Activated CD4-positive, alpha-beta T cell treated with anti-CD3 and anti-CD28 coated beads, Interleukin-2, amount 10 ng/mL, durations not matched to agents 7 days and 5 days (primary cell): ENCODE data around the gene SPPL2A. TPM values are rescaled to one million over a fixed set of nuclear protein-coding genes. Genes with fewer than 3 reads are reported as not detected.

Experiments
- CTCF ChIA-PET: fragments of 350-600 bp; sonication (Branson Sonifier 250); formaldehyde crosslinking; loops from one replicate; lab custom pipeline; 2021; ENCODE audit warnings: antibody characterized with exemption; lab: Charles Lee
- POLR2A ChIA-PET: fragments of 350-600 bp; sonication (Branson Sonifier 250); formaldehyde crosslinking; loops from one replicate; lab custom pipeline; 2021; ENCODE audit warnings: antibody characterized with exemption; lab: Charles Lee
- DNase-seq: peaks from one replicate; pipeline ENCODE4 v3.0.0-alpha.2; 2020
- H3K27ac Mint-ChIP-seq: one replicate; pipeline ENCODE4 v1.8.0; 2021; ENCODE audit warnings: mild to moderate bottlenecking, moderate library complexity, mixed read lengths
- H3K27me3 Mint-ChIP-seq: one replicate; pipeline ENCODE4 v1.8.0; 2021; ENCODE audit warnings: mixed read lengths
- H3K36me3 Mint-ChIP-seq: one replicate; pipeline ENCODE4 v1.8.0; 2021; ENCODE audit warnings: low read depth, mixed read lengths
- H3K4me1 Mint-ChIP-seq: one replicate; pipeline ENCODE4 v1.8.0; 2021; ENCODE audit warnings: mixed read lengths
- H3K4me3 Mint-ChIP-seq: one replicate; pipeline ENCODE4 v1.8.0; 2021; ENCODE audit warnings: mild to moderate bottlenecking, moderate library complexity, mixed read lengths
- H3K9me3 Mint-ChIP-seq: one replicate; pipeline ENCODE4 v1.8.0; 2021; ENCODE audit warnings: mixed read lengths
- total RNA-seq, 2 experiments: library from RNA; stranded (reverse); gene quantifications; one replicate each; pipeline ENCODE4 v1.2.3, GENCODE V29; 2021

Gene SPPL2A
- total RNA-seq, 2 experiments from 2014 or later, result 80.0 to 85.2 TPM

DNA sequence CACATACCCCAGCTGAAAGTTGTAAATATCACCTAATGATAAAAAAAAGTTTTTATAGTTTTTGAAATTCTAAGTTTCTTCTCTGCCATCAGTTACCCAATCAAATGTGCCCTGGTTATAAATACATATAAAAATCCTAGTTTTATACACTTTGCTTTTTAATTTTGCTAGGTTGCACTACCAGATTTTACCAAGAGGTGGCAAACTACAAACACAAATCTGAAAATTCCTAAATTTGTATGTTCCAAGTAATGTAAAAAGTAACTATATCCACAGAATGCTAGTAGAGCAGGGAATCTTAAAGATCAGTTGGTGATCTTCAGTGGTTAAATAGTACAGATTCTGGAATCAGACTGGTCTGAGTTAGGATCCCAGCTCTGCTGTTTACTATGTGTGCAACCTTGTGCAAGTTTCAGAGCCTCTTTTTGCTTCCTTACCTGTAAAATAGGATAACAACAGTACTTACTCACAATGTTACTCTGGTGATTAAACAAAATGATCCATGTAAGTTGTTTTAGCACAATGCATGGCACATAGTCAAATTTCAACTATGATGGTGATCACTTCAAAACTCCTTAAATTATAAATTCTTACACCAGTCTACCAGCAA, 89.9 kb downstream of the SPPL2A start:
- no peak overlapping the region for H3K27ac Mint-ChIP-seq

DNA sequence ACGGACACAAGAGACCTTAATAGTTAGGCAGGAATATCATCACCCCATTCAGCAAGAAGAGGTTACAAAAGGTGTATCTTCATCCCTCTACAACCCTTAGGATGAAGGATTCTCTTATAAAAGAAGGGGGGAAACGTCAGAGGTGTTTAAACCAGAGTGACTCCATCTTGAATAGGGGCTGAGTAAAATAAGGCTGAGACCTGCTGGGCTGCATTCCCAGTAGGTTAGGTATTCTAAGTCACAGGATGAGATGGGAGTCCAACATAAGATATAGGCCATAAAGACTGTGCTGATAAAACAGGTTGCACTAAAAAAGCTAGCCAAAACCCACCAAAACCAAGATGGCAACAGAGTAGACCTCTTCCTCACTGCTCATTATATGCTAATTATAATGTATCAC, 95.4 kb downstream of the SPPL2A start:
- no peak overlapping the region for H3K27ac Mint-ChIP-seq
- H3K36me3 Mint-ChIP-seq, result peaks cover 18% of the 10 kb centered on the region
- no peaks in the 10 kb centered on the region for H3K4me1 Mint-ChIP-seq
- DNase-seq, result no peak
- H3K9me3 Mint-ChIP-seq, result no peaks in the 10 kb centered on the region
- H3K4me3 Mint-ChIP-seq, result no peak overlapping the region
- H3K27me3 Mint-ChIP-seq, result no peaks in the 10 kb centered on the region
- ChIA-PET CTCF (no interaction called here), POLR2A (no interaction called here)

More for the DNA sequence above, 89.9 kb downstream of the SPPL2A start:
- CTCF ChIA-PET, result interaction anchor here (0.6 to 2.4 kb wide), 5 partner anchors 10 to 223 kb away, joined by 3 to 8 read pairs (median 3); a partner anchor contains a TSS
- H3K27me3 Mint-ChIP-seq, result no peaks in the 10 kb centered on the region
- H3K9me3 Mint-ChIP-seq, result no peaks in the 10 kb centered on the region
- POLR2A ChIA-PET, result no interaction called here
- DNase-seq, result peak; percentile 10
- H3K4me3 Mint-ChIP-seq, result no peak overlapping the region
- H3K36me3 Mint-ChIP-seq, result peaks cover 16% of the 10 kb centered on the region
- peaks cover 13% of the 10 kb centered on the region for H3K4me1 Mint-ChIP-seq

DNA sequence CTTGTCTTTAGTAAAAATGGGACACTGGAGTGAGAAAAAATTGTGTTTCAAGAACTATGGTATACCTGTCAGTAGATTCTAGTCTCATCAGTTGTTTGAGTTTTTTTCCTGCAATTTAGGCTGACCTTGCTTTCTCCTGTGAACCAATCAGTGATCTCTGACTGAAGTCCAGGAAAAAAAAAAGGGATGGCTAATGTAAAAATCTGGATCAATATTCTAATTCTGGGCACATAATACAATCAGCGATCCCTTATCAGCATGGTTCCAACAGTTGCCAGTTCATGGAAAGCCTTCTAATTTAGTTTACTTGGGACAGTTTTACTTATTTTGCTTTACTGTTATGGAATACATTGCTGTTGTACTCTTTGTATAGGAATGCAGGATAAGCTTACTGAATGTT, 95.9 kb downstream of the SPPL2A start:
- POLR2A ChIA-PET, result no interaction called here
- CTCF ChIA-PET, result no interaction called here

DNA sequence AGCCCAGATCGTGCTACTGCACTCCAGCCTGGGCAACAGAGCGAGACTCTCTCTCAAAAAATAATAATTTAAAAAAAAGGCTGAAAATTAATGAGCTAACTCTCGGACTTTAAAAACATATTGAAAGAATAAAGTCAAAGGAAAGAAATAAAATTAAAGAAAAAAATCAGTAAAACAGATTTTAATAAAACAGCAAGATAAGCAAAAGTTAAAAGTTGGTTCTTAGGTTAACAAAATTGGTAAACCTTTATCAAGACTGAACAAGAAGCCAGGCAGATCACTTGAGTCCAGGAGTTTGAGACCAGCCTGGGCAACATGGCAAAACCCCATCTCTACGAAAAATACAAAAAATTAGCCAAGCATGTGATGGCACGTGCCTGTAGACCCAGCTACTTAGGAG, 99.6 kb downstream of the SPPL2A start:
- Mint-ChIP-seq H3K36me3 (peaks cover 26% of the 10 kb centered on the region), H3K4me3 (no peak overlapping the region), H3K27ac (no peak overlapping the region), H3K4me1 (no peaks in the 10 kb centered on the region), H3K9me3 (no peaks in the 10 kb centered on the region), H3K27me3 (no peaks in the 10 kb centered on the region)
- ChIA-PET CTCF (interaction anchor here (1.8 kb wide), 1 partner anchor 10 kb away, joined by 6 read pairs; no protein-coding TSS in a partner anchor), POLR2A (no interaction called here)
- no peak for DNase-seq

More for the DNA sequence above, 95.9 kb downstream of the SPPL2A start:
- Mint-ChIP-seq H3K9me3 (no peaks in the 10 kb centered on the region), H3K4me3 (no peak overlapping the region), H3K27ac (no peak overlapping the region), H3K4me1 (no peaks in the 10 kb centered on the region), H3K27me3 (no peaks in the 10 kb centered on the region), H3K36me3 (peaks cover 20% of the 10 kb centered on the region)
- no peak for DNase-seq

DNA sequence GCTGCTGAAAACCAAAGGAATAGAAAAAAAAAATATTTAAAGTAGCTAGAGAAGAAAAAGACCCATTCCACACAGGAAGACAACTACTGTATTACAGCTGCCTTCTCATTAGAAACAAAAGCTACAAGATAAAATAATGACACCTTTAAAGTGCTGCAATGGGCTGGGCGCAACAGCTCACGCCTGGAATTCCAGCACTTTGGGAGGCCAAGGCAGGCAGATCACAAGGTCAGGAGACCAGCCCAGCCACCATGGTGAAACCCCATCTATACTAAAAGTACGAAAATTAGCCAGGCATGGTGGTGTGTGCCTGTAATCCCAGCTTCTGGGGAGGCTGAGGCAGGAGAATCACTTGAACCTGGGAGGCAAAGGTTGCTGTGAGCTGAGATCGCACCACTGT, 110.0 kb downstream of the SPPL2A start:
- Mint-ChIP-seq H3K9me3 (no peaks in the 10 kb centered on the region), H3K36me3 (peaks cover 53% of the 10 kb centered on the region), H3K4me1 (peaks cover 20% of the 10 kb centered on the region), H3K27ac (no peak overlapping the region), H3K4me3 (no peak overlapping the region), H3K27me3 (no peaks in the 10 kb centered on the region)
- CTCF ChIA-PET, result interaction anchor here (0.7 to 1.2 kb wide), 4 partner anchors 14 to 126 kb away, joined by 3 to 8 read pairs (median 3); no protein-coding TSS in a partner anchor
- DNase-seq, result no peak
- POLR2A ChIA-PET, result no interaction called here

DNA sequence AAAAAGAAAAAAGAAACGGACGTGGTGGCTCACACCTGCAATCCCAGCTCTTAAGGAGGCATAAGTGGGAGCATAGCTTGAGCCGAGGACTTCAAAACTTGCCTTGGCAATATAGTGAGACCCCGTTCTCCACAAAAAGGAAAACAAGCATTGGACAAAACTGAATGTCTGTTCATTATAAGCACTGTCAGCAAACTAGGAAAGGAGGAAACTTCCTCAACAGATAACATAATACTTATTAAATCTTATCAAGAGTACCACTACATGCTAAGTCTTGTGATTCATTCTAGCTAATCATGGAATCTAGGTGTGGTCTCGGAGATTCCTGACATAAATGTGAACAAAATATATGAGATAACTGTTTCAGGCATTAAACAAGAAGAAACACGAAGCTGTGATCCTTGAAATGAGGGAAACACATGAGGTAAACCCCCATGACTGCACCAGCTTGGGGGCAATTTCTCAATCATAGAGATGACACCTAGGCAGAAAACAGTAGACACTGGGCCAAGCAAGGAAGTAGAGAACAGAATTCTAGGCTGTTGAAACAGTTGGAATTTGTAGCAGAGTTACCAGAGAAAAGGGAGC, 112.3 kb downstream of the SPPL2A start:
- H3K36me3 Mint-ChIP-seq, result peaks cover 52% of the 10 kb centered on the region
- peaks cover 20% of the 10 kb centered on the region for H3K4me1 Mint-ChIP-seq
- H3K4me3 Mint-ChIP-seq, result no peak overlapping the region
- no peaks in the 10 kb centered on the region for H3K27me3 Mint-ChIP-seq
- no peak overlapping the region for H3K27ac Mint-ChIP-seq
- DNase-seq, result no peak
- H3K9me3 Mint-ChIP-seq, result no peaks in the 10 kb centered on the region
- ChIA-PET CTCF (interaction anchor here (0.7 to 1.2 kb wide), 5 partner anchors 12 to 258 kb away, joined by 3 to 5 read pairs (median 4); no protein-coding TSS in a partner anchor), POLR2A (no interaction called here)

DNA sequence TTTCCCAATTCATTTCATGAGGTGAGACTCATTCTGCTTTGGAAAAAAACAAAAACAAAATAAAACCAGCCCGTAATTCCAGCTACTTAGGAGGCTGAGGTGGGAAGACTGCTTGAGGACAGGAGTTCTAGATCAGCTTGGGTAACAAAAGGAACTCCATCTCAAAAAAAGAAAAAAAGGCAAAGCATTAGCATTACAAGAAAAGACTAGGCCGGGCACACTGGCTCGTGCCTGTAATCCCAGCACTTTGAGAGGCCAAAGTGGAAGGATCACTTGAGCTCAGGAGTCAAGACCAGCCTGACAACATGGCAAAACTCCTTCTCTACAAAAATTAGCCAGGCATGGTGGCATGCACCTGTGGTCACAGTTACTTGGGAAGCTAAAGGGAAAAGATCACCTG, 112.8 kb downstream of the SPPL2A start:
- Mint-ChIP-seq H3K36me3 (peaks cover 53% of the 10 kb centered on the region), H3K4me1 (peaks cover 20% of the 10 kb centered on the region), H3K9me3 (no peaks in the 10 kb centered on the region), H3K4me3 (no peak overlapping the region), H3K27me3 (no peaks in the 10 kb centered on the region), H3K27ac (no peak overlapping the region)
- ChIA-PET POLR2A (no interaction called here), CTCF (interaction anchor here (1.0 to 1.1 kb wide), 2 partner anchors 232 to 258 kb away, joined by 4 read pairs; no protein-coding TSS in a partner anchor)
- no peak for DNase-seq

Other genes starting within 250 kb of the SPPL2A start
- gene USP50, start 219.0 kb downstream of the SPPL2A start, total RNA-seq, result not detected
- gene TRPM7, start 78.9 kb downstream of the SPPL2A start, total RNA-seq, result 10 to 100 TPM; 39.6 to 44.2 TPM
- 10 to 100 TPM; 12.7 to 14.1 TPM for gene AP4E1, start 143.0 kb upstream of the SPPL2A start, total RNA-seq